Activated naive CD4-positive, alpha-beta T cell treated with anti-CD3 and anti-CD28 coated beads for 36 hours (primary cell): ENCODE measurements around the gene EGLN1. TPM values are rescaled to one million over a fixed set of nuclear protein-coding genes. Genes with fewer than 3 reads are reported as not detected.
"Not testable (repeated sequence)": the region's sequence is repeated elsewhere in the genome, so short reads cannot be mapped to it uniquely, and the experiment has no call there.

ENCODE experiments used
- CTCF ChIA-PET: fragments of 350-600 bp; sonication (Branson Sonifier 250); formaldehyde crosslinking; loops from one replicate; lab custom pipeline; 2021; ENCODE audit warnings: antibody characterized with exemption; lab: Charles Lee
- DNase-seq: peaks from one replicate; pipeline ENCODE4 v3.0.0-alpha.2; 2020
- H3K27ac Mint-ChIP-seq: one replicate; pipeline ENCODE4 v1.8.0; 2021; ENCODE audit warnings: mild to moderate bottlenecking, mixed read lengths
- H3K27me3 Mint-ChIP-seq: one replicate; pipeline ENCODE4 v1.8.0; 2021; ENCODE audit warnings: low read depth, mixed read lengths
- H3K36me3 Mint-ChIP-seq: one replicate; pipeline ENCODE4 v1.8.0; 2021; ENCODE audit warnings: low read depth, mixed read lengths
- H3K4me1 Mint-ChIP-seq: one replicate; pipeline ENCODE4 v1.8.0; 2021; ENCODE audit warnings: low read depth, mixed read lengths
- H3K4me3 Mint-ChIP-seq: one replicate; pipeline ENCODE4 v1.8.0; 2021; ENCODE audit warnings: mild to moderate bottlenecking, moderate library complexity, mixed read lengths
- H3K9me3 Mint-ChIP-seq: one replicate; pipeline ENCODE4 v1.8.0; 2021; ENCODE audit warnings: mixed read lengths
- intact Hi-C: fragments of 100-400 bp; cut with micrococcal nuclease; formaldehyde crosslinking; loops from one replicate; pipeline ENCODE4 v1.15.1; 2023
- total RNA-seq, 2 experiments: library from RNA; stranded (reverse); gene quantifications; one replicate each; pipeline ENCODE4 v1.2.3, GENCODE V29; 2021

The EGLN1 gene
- total RNA-seq, 2 experiments from 2014 or later = 9.6 to 9.8 TPM

GRCh38 chr1:231443363-231443762 is 21.3 kb upstream of the EGLN1 start:
- Mint-ChIP-seq H3K27ac (no peak overlapping the region), H3K4me1 (no peaks in the 10 kb centered on the region), H3K9me3 (peaks cover 6% of the 10 kb centered on the region), H3K4me3 (no peak overlapping the region), H3K36me3 (no peaks in the 10 kb centered on the region), H3K27me3 (peaks cover 37% of the 10 kb centered on the region)
- intact Hi-C loops = no loop called here
- DNase-seq = no peak
- CTCF ChIA-PET = no interaction called here

- Mint-ChIP-seq H3K27me3 (peaks cover 37% of the 10 kb centered on the region), H3K4me1 (no peaks in the 10 kb centered on the region)
- CTCF ChIA-PET = no interaction called here
These were observed 20.6 kb upstream of the EGLN1 start for GRCh38 chr1:231442735-231443134.

GRCh38 chr1:231432996-231433395 is 10.9 kb upstream of the EGLN1 start:
- no peaks in the 10 kb centered on the region for H3K4me1 Mint-ChIP-seq
- CTCF ChIA-PET = interaction anchor here (0.7 kb wide), 1 partner anchor 98 kb away, joined by 7 read pairs; no protein-coding TSS in a partner anchor
- no peak for DNase-seq
- no peak overlapping the region for H3K27ac Mint-ChIP-seq
- H3K9me3 Mint-ChIP-seq = no peaks in the 10 kb centered on the region
- no peak overlapping the region for H3K4me3 Mint-ChIP-seq
- intact Hi-C loops = no loop called here
- no peaks in the 10 kb centered on the region for H3K36me3 Mint-ChIP-seq
- peaks cover 18% of the 10 kb centered on the region for H3K27me3 Mint-ChIP-seq

More at GRCh38 chr1:231442735-231443134, 20.6 kb upstream of the EGLN1 start:
- peaks cover 6% of the 10 kb centered on the region for H3K9me3 Mint-ChIP-seq
- intact Hi-C loops = no loop called here
- no peak overlapping the region for H3K4me3 Mint-ChIP-seq
- H3K36me3 Mint-ChIP-seq = no peaks in the 10 kb centered on the region
- DNase-seq = no peak
- H3K27ac Mint-ChIP-seq = no peak overlapping the region

GRCh38 chr1:231431665-231432415 is 9.8 kb upstream of the EGLN1 start:
- Mint-ChIP-seq H3K9me3 (no peaks in the 10 kb centered on the region), H3K27me3 (peaks cover 18% of the 10 kb centered on the region), H3K36me3 (no peaks in the 10 kb centered on the region), H3K4me1 (no peaks in the 10 kb centered on the region), H3K4me3 (no peak overlapping the region), H3K27ac (no peak overlapping the region)
- no peak for DNase-seq
- intact Hi-C loops = no loop called here
- CTCF ChIA-PET = no interaction called here

- H3K36me3 Mint-ChIP-seq, DNase-seq, H3K27ac Mint-ChIP-seq, intact Hi-C loops, H3K9me3 Mint-ChIP-seq, H3K4me3 Mint-ChIP-seq, CTCF ChIA-PET, H3K4me1 Mint-ChIP-seq: not testable (repeated sequence)
- H3K27me3 Mint-ChIP-seq = peaks cover 16% of the 10 kb centered on the region
These were observed 8.7 kb upstream of the EGLN1 start for GRCh38 chr1:231430678-231431352.

- Mint-ChIP-seq H3K9me3 (no peaks in the 10 kb centered on the region), H3K36me3 (no peaks in the 10 kb centered on the region), H3K27me3 (peaks cover 11% of the 10 kb centered on the region), H3K27ac (no peak overlapping the region), H3K4me3 (no peak overlapping the region), H3K4me1 (peaks cover 2% of the 10 kb centered on the region)
- CTCF ChIA-PET = no interaction called here
- DNase-seq = no peak
- intact Hi-C loops = no loop called here
These were observed 6.3 kb upstream of the EGLN1 start for GRCh38 chr1:231428377-231428776.

- H3K4me1 Mint-ChIP-seq = peaks cover 9% of the 10 kb centered on the region
- H3K4me3 Mint-ChIP-seq = no peak overlapping the region
- no peaks in the 10 kb centered on the region for H3K9me3 Mint-ChIP-seq
- peaks cover 2% of the 10 kb centered on the region for H3K36me3 Mint-ChIP-seq
- H3K27ac Mint-ChIP-seq = no peak overlapping the region
- H3K27me3 Mint-ChIP-seq = peaks cover 4% of the 10 kb centered on the region
- CTCF ChIA-PET = no interaction called here
- no peak for DNase-seq
- intact Hi-C loops = loop anchor here (5.0 kb wide), 3 partner anchors 153 to 448 kb away; partner anchors contain the start of genes ARV1, GNPAT and TTC13
These were observed 3.1 kb upstream of the EGLN1 start for GRCh38 chr1:231424950-231425805.

- H3K4me1 Mint-ChIP-seq = peaks cover 20% of the 10 kb centered on the region
- H3K4me3 Mint-ChIP-seq = no peak overlapping the region
- H3K27me3 Mint-ChIP-seq = no peaks in the 10 kb centered on the region
- H3K9me3 Mint-ChIP-seq = no peaks in the 10 kb centered on the region
- no peak overlapping the region for H3K27ac Mint-ChIP-seq
- CTCF ChIA-PET = no interaction called here
- peaks cover 3% of the 10 kb centered on the region for H3K36me3 Mint-ChIP-seq
- DNase-seq = no peak
- intact Hi-C loops = loop anchor here (2.0 to 5.0 kb wide), 4 partner anchors 69 to 446 kb away; partner anchors contain the start of genes ARV1, GNPAT and TTC13
These were observed 1.6 kb upstream of the EGLN1 start for GRCh38 chr1:231423648-231424047.

- Mint-ChIP-seq H3K36me3 (peaks cover 7% of the 10 kb centered on the region), H3K27ac (peak overlapping the region; percentile 89), H3K4me1 (peaks cover 28% of the 10 kb centered on the region), H3K4me3 (peak overlapping the region; percentile 78), H3K9me3 (no peaks in the 10 kb centered on the region), H3K27me3 (no peaks in the 10 kb centered on the region)
- DNase-seq = no peak
- CTCF ChIA-PET = no interaction called here
- intact Hi-C loops = loop anchor here (1.0 to 5.0 kb wide), 10 partner anchors 37 to 446 kb away; partner anchors contain the start of genes ARV1, EXOC8, GNPAT and TSNAX
These were observed 767 bp upstream of the EGLN1 start for GRCh38 chr1:231422798-231423309.

- Mint-ChIP-seq H3K36me3 (peaks cover 7% of the 10 kb centered on the region), H3K4me3 (peak overlapping the region; percentile 79), H3K27me3 (no peaks in the 10 kb centered on the region), H3K27ac (no peak overlapping the region), H3K9me3 (no peaks in the 10 kb centered on the region), H3K4me1 (peaks cover 41% of the 10 kb centered on the region)
- CTCF ChIA-PET = interaction anchor here (0.5 to 2.1 kb wide), 7 partner anchors 14 to 171 kb away, joined by 3 to 10 read pairs (median 3); no protein-coding TSS in a partner anchor
- intact Hi-C loops = loop anchor here (1.0 to 5.0 kb wide), 4 partner anchors 31 to 444 kb away; partner anchors contain the start of genes ARV1, GNPAT and TTC13
- peak; percentile 50 for DNase-seq
These were observed 529 bp downstream of the EGLN1 start for GRCh38 chr1:231421546-231421970.

GRCh38 chr1:231420959-231421545 is 1.0 kb downstream of the EGLN1 start:
- Mint-ChIP-seq H3K4me1 (peaks cover 42% of the 10 kb centered on the region), H3K27me3 (no peaks in the 10 kb centered on the region), H3K36me3 (peaks cover 7% of the 10 kb centered on the region), H3K27ac (peak overlapping the region; percentile 87), H3K4me3 (peak overlapping the region; percentile 81), H3K9me3 (no peaks in the 10 kb centered on the region)
- CTCF ChIA-PET = interaction anchor here (0.7 to 2.1 kb wide), 9 partner anchors 14 to 182 kb away, joined by 3 to 10 read pairs (median 3); no protein-coding TSS in a partner anchor
- intact Hi-C loops = loop anchor here (1.0 to 5.0 kb wide), 4 partner anchors 31 to 444 kb away; partner anchors contain the start of genes ARV1, GNPAT and TTC13
- DNase-seq = peak; percentile 46
